ENCODE data around the gene WHAMM.

The WHAMM gene

DNA sequence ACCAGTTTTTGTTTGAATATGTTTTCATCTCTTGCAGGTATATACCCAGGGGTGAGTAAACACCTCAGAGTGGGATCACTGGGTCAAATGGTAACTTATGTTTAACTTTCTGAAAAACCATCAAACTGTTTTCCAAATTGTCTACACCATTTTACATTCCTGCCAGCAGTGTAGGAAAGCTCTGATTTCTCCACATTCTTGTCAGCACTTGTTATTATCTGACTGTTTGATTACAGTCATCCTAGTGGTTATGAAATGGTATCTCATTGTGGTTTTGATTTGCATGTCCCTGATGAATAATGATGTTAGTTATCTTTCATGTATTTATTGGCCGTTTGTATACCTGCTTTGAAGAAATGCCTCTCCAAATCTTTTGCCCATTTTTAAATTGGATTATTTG is 17.4 kb upstream of the WHAMM start:
- no peak for DNase-seq (ENCODE audit: low spot score)
- TF ChIP-seq, protein P1, sequence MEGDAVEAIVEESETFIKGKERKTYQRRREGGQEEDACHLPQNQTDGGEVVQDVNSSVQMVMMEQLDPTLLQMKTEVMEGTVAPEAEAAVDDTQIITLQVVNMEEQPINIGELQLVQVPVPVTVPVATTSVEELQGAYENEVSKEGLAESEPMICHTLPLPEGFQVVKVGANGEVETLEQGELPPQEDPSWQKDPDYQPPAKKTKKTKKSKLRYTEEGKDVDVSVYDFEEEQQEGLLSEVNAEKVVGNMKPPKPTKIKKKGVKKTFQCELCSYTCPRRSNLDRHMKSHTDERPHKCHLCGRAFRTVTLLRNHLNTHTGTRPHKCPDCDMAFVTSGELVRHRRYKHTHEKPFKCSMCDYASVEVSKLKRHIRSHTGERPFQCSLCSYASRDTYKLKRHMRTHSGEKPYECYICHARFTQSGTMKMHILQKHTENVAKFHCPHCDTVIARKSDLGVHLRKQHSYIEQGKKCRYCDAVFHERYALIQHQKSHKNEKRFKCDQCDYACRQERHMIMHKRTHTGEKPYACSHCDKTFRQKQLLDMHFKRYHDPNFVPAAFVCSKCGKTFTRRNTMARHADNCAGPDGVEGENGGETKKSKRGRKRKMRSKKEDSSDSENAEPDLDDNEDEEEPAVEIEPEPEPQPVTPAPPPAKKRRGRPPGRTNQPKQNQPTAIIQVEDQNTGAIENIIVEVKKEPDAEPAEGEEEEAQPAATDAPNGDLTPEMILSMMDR (IDR thresholded peaks at IDR 0.05; ENCODE audit: extremely low read depth, missing control alignments): no peak

DNA sequence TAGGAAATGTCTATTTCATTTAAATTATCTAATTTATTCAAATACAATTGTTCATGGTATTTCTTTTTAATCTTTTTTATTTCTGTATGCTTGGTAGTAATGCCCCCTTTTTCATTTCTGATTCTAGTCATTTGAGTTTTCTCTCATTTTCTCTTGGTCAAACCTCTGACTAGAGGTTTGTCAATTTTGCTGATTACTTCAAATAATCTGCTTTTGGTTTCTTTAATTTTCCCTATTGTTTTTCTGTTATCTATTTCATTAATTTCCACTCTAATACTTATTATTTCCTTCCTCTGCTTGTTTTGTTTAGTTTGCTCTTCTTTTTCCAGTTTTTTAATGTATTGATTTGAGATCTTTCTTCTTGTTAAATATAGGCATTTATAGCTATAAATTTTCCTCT is 15.7 kb upstream of the WHAMM start:
- DNase-seq (ENCODE audit: low spot score): no peak

GRCh38 chr15:82798104-82798503 is 11.3 kb upstream of the WHAMM start:
- TF ChIP-seq, protein P1 (IDR thresholded peaks at IDR 0.05; ENCODE audit: extremely low read depth, missing control alignments): no peak
- DNase-seq (ENCODE audit: low spot score): no peak

More for the DNA sequence above, 15.7 kb upstream of the WHAMM start:
- TF ChIP-seq, protein P1 (IDR thresholded peaks at IDR 0.05; ENCODE audit: extremely low read depth, missing control alignments): no peak

GRCh38 chr15:82798531-82799166 is 10.8 kb upstream of the WHAMM start:
- TF ChIP-seq, protein P1 (IDR thresholded peaks at IDR 0.05; ENCODE audit: extremely low read depth, missing control alignments): no peak
- DNase-seq (ENCODE audit: low spot score): no peak

DNA sequence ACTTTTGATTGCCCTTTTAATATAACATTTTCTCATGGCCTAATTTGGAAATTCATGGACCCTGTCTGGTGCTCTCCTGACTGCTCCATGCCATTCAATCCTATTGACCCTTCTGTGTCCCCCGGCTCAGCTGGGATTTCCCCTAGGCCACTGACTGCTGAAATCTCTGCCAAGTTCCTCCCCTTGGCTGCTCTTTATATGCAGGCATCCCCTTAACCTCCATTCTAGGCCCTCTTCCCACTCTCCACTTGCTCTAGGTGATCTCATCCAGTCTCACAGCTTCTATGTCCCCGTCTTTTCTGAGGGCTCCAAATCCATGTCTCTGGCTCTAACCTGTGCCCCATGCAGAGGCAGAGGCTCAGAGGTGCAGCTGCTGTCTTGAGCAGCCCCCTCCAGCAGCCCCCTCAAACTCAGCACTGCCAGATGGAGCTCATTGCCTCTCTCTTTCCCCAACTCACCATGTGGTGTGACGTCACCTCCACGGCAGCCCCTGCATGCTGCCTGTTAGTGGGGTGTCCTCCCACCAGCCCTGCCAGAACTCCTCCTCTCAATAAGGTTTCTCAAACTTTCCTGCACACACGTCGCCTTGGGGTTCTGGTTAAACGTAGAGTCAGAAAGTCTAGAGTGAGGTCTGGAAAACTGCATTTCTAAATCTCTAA is 10.1 kb upstream of the WHAMM start:
- TF ChIP-seq, protein P1 (IDR thresholded peaks at IDR 0.05; ENCODE audit: extremely low read depth, missing control alignments): no peak
- DNase-seq (ENCODE audit: low spot score): no peak

- TF ChIP-seq, protein P1 (IDR thresholded peaks at IDR 0.05; ENCODE audit: extremely low read depth, missing control alignments): no peak
- DNase-seq (ENCODE audit: low spot score): no peak
Observed at GRCh38 chr15:82802497-82802896, 6.9 kb upstream of the WHAMM start.

DNA sequence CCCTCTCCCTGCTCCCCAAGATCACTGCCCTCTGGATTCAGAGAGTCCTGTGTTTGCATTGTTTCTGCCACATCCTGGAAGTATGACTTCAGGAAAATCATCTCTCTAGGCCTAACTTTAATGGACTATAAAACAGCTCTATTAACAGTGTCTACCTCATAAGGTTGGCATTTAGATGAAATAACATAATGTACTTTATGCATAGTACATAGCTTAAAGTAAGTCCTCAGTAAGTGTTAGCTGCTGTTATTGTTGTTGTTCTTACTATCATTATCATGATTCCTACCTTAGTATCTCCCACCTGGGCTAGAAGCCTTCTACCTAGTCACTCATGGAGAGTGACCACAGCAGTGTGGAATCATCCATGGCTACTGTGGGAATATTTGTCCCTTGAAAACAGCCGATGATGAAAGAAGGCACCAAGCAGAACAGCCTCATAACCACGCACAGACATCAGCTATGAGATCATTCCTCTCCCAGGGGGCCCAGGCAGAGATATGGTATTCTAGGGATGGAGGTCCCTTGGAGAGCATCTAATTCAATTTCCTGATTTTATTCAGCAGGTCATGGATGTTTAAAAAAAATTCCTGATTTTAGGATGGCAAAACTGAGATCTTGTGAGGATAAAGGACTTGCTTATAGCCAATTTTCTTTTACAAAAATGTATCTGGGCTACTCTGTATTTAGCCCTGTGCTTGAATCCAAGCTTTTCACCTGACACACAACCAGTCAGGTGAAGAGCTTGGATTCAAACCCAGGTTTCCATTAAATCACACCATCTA is 5.4 kb upstream of the WHAMM start:
- TF ChIP-seq, protein P1 (IDR thresholded peaks at IDR 0.05; ENCODE audit: extremely low read depth, missing control alignments): no peak

More for the DNA sequence above, 5.4 kb upstream of the WHAMM start:
- no peak for DNase-seq (ENCODE audit: low spot score)
